Measurements from ENCODE around the gene KDM2B. TPM values are rescaled to one million over a fixed set of nuclear protein-coding genes. Genes with fewer than 3 reads are reported as not detected.

The KDM2B gene
- total RNA-seq, 2 donors from 2014 or later = 18.1 to 39.3 TPM

DNA sequence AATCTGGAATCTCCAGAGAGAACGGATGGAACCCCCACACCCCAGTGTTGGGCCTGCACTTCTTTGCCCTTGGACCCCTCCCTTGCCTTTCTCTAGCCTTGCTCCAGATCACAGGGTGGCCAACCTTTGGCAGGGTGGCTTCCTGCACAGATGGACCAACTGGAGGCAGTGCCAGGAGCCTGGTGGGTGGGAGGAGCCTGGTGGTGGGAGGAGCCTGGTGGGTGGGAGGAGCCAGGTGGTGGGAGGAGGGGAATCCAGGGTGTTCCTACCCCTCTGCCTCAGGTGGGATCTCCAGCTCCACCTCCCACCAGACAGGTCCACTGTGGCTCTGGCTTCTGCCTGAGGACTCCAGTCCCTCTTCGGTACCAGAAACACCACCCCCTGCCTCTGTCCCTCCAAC lies 30.5 kb upstream of the KDM2B start:
- Histone ChIP-seq H3K4me3 (no peak overlapping the region), H3K9me3 (no peaks in the 10 kb centered on the region), H3K27ac (no peak overlapping the region), H3K27me3 (replicated peaks; ENCODE audit: insufficient read depth) (no peaks in the 10 kb centered on the region), H3K4me1 (replicated peaks) (no peaks in the 10 kb centered on the region), H3K36me3 (no peaks in the 10 kb centered on the region)
- 78% methylated on average over 2 of the region's 2 CpGs for WGBS
- intact Hi-C loops (cut with DNase I) = no loop called here
- no peak for DNase-seq (ENCODE audit: low spot score)
- TF ChIP-seq POLR2A (IDR thresholded peaks at IDR 0.05) (no peak), POLR2AphosphoS5 (IDR thresholded peaks at IDR 0.05) (no peak), CTCF (IDR thresholded peaks at IDR 0.05) (no peak)

DNA sequence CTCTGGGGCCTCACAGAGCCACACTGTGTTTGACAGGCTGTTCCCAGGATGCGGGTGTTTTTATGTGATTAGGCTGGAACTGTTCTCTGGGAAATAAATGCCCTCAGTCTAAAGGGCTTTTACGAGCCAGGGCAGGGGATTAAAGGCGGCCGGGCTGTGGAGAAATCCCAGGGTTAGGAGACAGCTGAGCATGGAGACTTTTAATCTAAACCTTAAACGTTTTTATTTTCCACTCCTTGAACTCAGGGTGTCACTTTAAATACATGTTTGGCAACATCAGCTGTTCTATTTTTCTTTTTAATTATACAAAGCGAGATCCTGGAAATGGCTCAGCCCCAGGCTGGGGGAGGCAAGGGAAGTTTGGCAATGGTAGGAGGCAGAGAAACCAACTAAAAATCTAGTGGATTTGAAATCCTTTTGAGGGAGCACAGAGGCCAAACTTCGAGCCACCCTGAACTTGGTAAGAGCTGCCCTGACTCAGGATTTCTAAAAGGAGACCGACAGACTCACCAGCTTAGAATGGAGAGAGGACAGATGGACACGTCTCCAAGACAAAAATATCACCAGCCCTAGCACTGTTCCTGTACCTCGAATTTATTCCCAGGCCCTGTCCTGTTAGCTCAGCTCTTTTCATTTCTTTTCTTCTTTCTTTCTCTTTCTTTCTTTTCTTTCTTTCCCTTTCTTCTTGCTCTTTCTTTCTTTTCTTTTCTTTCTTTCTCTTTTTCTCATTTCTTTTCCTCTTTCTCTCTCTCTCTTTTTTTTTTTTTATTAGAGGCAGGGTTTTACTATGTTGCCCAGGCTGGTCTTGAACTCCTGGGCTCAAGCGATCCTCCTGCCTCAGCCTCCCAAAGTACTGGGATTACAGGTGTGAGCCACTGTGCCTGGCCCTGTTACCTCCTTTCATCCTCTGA lies 29.7 kb upstream of the KDM2B start:
- Histone ChIP-seq H3K4me3 (no peak overlapping the region), H3K36me3 (no peaks in the 10 kb centered on the region), H3K27me3 (replicated peaks; ENCODE audit: insufficient read depth) (no peaks in the 10 kb centered on the region), H3K27ac (peak overlapping the region; percentile 1 to 33), H3K9me3 (no peaks in the 10 kb centered on the region), H3K4me1 (replicated peaks) (no peaks in the 10 kb centered on the region)
- no peak for DNase-seq (ENCODE audit: low spot score)
- TF ChIP-seq POLR2AphosphoS5 (IDR thresholded peaks at IDR 0.05) (no peak), POLR2A (IDR thresholded peaks at IDR 0.05) (no peak), CTCF (IDR thresholded peaks at IDR 0.05) (no peak)
- 16% methylated on average over 11 of the region's 11 CpGs for WGBS
- intact Hi-C loops (cut with DNase I) = no loop called here

- DNase-seq (ENCODE audit: low spot score) = no peak
- intact Hi-C loops (cut with DNase I) = no loop called here
These were observed 27.5 kb upstream of the KDM2B start for GRCh38 chr12:121608301-121608700.

DNA sequence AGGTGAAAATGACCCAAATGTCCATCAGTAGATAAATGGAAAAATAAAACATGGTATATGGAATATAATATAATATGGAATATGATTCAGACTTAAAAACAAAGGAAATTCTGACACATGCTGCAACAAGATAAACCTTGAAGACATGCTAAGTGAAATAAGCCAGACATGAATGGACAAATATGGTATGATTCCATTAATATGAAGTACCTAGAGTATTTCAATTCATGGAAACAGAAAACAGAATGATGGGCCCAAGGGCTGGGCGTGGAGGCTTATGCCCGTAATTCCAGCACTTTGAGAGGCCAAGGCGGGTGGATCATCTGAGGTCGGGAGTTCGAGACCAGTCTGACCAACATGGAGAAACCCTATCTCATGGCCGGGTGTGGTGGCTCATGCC lies 22.8 kb upstream of the KDM2B start:
- Histone ChIP-seq H3K9me3 (no peaks in the 10 kb centered on the region), H3K4me3 (no peak overlapping the region), H3K4me1 (replicated peaks) (no peaks in the 10 kb centered on the region), H3K27me3 (replicated peaks; ENCODE audit: insufficient read depth) (no peaks in the 10 kb centered on the region), H3K27ac (no peak overlapping the region), H3K36me3 (no peaks in the 10 kb centered on the region)
- TF ChIP-seq POLR2A (IDR thresholded peaks at IDR 0.05) = no peak
- no peak for TF ChIP-seq CTCF (IDR thresholded peaks at IDR 0.05)
- TF ChIP-seq POLR2AphosphoS5 (IDR thresholded peaks at IDR 0.05) = no peak
- intact Hi-C loops (cut with DNase I) = no loop called here
- no peak for DNase-seq (ENCODE audit: low spot score)
- WGBS = 90% methylated on average over 6 of the region's 6 CpGs

More at GRCh38 chr12:121608301-121608700, 27.5 kb upstream of the KDM2B start:
- H3K27ac ChIP-seq = no peak overlapping the region
- no peaks in the 10 kb centered on the region for H3K9me3 ChIP-seq
- no peaks in the 10 kb centered on the region for H3K27me3 ChIP-seq (replicated peaks; ENCODE audit: insufficient read depth)
- no peaks in the 10 kb centered on the region for H3K36me3 ChIP-seq
- TF ChIP-seq POLR2A (IDR thresholded peaks at IDR 0.05) (no peak), CTCF (IDR thresholded peaks at IDR 0.05) (no peak), POLR2AphosphoS5 (IDR thresholded peaks at IDR 0.05) (no peak)
- 97% methylated on average over 6 of the region's 6 CpGs for WGBS
- no peak overlapping the region for H3K4me3 ChIP-seq
- no peaks in the 10 kb centered on the region for H3K4me1 ChIP-seq (replicated peaks)

- Histone ChIP-seq H3K4me1 (replicated peaks) (no peaks in the 10 kb centered on the region), H3K27me3 (replicated peaks; ENCODE audit: insufficient read depth) (no peaks in the 10 kb centered on the region), H3K27ac (no peak overlapping the region), H3K36me3 (no peaks in the 10 kb centered on the region), H3K4me3 (no peak overlapping the region), H3K9me3 (no peaks in the 10 kb centered on the region)
- no peak for DNase-seq (ENCODE audit: low spot score)
- intact Hi-C loops (cut with DNase I) = no loop called here
- TF ChIP-seq CTCF (IDR thresholded peaks at IDR 0.05) (no peak), POLR2AphosphoS5 (IDR thresholded peaks at IDR 0.05) (peak; percentile 51), POLR2A (IDR thresholded peaks at IDR 0.05) (no peak)
- WGBS = 45% methylated on average over 6 of the region's 6 CpGs
These were observed 21.9 kb upstream of the KDM2B start for GRCh38 chr12:121602766-121603165.

All from prostate gland (tissue), 2 donors.